ENCODE measurements around the gene DDO.

DDO gene

DNA sequence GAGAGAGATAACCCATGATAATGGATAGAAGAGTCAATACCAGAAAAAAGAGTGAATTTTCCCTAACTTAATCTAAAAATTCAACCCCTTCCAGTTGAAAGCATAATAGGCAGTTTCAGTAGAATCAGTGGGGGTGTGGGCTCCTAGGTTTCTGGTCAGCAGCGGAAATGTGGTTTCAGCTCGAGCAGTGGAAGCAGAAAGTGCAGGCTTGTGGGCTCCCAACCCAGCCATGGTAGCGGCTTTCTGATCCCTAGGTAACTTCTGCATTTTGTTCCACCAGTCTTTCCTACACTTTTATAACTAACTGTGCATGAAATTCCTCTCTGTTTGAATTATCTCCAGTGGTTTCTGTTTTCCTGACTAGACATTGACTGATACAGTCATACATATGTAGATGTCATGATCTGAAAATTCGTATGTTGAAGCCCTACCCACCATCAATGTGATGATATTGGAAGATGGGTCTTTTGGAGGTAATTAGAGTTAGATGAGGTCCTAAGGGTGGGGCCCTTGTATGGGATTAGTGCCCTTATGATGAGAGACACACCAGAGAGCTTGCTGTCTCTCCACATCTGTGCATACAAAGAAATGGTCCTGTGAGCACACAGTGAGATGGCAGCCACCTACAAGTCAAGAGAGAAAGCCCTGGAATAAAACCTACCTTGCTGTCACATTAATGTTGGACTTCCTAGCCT is 6.5 kb upstream of the DDO start:
- DNase-seq: no peak

DNA sequence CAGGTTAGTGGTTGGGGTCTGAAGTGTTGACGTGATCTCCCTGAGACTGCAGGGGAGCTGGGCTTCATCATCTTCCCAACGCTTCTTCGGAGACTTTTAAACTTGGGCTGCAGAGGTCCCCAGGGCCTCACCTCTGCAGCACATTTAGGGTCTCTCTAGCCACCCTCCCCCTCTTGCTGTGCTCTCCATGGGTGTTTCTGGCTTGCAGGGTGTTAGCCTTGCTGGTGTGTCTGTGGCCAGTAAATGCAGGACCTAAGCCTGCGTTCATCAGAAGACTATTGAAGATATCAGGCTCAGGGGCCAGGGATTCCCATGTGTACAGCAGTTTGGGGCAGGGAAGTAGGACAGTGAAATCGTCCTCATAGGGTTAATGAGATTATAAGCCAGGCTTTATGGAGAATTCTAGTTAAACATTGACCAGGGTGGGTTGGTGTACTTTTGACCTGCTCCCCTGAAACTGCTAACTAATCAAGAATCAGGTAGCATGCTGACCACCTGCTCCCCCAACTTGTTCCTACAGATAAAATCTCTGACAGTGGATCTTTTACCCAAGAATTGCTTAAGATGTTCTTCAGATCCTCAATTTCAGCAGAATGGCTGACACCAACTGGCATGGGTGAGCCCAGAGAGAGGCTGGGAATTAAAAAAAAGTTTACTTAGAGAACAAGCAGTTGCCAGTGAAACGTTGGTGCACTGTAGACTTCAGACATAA is 3.8 kb upstream of the DDO start:
- DNase-seq: no peak

DNA sequence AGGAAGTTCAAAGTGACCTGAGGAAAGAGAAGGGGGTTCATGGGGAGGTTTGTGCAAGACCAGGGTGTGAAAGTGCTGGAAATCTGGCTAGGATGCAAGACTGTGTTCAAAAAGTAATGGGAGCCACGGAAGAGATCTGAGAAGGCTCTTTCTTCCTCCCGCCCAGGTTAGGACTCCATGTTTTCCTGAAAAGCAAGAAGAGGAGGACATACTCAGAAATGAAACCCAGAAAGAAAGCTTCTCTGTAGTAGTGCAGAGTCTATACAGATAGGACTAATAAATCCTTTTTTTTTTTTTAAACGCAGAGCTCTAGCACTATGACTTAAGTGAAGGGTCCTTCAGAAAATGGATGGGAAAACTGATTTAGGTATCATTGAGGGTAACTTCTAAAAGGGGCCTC is 3.2 kb upstream of the DDO start:
- DNase-seq: no peak

DNA sequence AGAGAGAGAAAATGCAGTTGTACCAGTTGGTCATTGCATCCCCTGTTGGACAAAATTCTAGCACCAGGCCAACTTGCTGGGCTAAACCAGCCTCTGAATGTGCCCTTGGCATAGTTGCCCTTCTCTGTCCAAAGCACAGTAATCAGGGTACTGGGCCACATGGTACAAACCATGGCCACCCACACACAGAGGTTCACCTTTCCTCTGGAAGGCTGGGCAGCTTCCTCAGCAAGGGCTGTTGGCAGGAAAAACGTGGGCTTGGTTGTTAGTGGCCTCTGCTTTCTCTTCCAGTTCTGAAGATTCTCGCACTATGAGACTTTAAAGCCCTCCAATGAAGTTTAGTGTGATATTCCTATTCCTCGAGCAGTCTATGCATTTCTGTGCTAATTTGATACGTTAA is 706 bp downstream of the DDO start:
- DNase-seq: no peak

DNA sequence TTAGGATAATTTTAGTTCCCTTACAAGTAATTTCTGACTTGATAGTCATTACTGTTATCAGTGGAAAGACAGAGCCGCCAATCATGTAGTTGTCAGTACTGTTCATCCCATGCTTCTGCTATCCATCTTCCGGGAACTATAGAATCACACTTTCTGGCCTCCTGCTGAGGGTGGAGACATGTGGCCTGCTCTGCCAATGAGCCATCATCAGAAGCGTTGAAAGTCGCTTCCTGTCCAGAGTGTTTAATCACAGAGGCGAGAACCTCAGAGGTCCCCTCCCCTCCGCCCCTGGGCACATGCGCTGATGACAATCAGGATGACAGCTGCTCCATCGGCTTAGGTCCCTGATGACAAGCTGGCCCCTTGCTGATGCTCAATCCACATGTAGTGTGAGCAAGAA is 3.0 kb downstream of the DDO start:
- no peak for DNase-seq

DNA sequence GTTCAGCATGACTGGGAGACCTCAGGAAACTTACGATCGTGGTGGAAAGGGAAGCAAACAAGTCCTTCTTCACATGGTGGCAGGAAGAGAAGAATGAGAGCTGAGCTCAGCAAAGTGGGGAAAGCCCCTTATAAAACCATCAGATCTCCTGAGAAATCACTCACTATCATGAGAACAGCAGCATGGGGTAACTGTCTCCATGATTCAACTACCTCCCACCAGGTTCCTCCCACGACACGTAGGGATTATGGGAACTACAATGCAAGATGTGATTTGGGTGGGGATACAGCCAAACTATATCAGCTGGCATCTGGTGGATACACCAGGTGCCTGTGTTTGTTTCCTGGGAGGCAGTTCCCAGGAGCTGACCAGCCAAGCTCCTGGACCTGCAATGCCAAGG is 4.9 kb downstream of the DDO start:
- DNase-seq: peak in 5 of 56 donors; percentile 8 to 46 (median 27)

DNA sequence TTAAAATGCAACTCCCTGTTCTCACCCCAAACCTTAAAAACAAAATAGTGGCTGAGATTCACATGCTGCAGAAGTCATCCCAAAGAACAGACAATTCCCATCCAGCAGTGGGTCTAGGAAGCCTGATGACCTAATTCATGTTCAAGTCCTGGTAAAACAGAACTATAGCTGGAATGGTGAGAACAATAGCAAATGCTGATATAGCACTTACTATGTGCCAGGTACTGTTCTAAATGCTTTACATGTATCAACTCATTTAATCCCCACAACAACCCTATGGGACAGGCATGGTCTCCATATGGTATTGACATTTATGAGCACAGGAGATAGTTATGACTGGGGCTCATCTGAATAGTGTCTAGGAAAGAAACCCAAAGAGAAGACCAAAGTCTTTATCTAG is 5.6 kb downstream of the DDO start:
- no peak for DNase-seq

DNA sequence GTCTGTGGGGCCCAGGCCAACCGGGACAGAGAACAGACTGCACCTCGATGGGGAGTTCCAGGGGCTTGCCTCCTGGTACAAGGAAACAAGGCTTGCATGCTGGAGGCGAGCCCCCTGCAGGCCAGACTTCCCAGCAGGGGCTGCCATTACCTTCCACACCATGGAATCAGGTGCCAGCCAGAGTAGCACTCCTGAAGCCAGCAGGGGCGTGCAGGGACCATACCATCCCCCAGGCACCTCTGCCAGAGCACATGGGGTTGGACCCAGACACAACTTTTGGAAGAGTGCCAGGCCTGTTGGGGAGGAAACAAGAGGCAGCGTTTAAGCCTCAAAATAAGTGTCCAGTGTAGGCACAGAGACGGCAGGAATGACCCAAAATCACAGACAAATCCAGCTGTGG is 6.5 kb downstream of the DDO start:
- DNase-seq: no peak

DNA sequence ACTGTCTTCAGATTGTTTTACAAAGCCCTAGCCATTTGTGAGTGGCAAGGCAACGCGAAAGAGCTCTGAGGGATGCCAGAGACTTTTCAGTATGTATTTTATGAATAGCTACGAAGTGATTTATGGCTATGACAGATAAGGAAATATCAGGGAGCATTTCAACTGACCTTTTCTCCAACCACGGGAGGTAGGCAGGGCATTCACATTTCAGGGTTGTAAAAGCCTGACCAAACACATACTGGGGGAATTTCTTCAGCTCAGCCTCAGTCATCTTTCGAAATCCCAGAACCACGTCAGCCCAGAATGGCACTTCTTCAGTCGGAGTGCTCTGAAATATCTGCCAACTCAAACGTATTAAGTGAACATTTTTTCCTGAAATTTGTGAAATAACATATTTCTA is 10.8 kb downstream of the DDO start:
- DNase-seq: no peak

DNA sequence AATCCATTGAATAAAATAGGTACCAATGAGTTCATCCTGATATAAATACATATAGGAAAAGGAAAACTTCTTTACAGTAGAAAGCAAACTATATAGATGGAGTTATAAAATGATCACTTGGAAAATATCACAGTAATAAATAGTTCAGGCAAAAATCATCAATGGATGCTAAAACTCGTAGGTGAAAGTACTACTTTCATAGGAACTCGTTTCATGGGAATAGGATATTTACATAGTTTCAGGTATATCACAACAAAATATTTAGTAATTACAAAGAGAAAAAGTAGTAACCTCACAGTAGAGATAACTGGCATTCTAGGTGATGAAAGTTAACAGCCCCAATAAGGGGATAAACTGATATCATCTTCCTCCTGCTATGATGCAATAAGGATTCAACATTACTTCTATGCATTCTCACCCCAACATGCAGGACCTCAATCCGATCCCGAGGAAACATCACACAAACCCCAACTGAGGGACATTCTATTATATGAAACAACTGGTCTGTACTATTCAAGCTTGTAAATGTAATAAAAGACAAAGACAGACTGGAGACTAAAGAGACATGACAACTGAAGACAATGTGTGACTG is 13.7 kb downstream of the DDO start:
- no peak for DNase-seq

DNA sequence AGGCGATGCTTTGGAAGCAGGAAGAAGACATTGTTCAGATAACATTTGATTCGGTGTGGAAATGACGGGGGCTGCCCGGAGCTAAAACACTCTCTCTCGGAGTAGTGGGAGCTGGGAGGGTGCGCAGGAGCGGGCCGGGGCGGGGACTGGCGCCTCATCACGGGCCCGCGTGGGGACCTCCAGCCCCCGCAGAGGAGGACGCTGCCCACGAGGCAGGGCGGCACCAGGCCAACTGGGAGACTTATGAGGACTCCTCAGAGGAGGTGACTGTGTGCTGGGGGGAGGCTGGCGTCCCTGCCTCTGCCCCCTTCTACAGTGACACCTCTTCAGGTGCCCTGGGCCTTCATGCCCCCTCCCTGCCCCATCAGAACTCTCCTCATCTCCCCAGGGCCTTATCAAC is 15.2 kb downstream of the DDO start:
- no peak for DNase-seq

DNA sequence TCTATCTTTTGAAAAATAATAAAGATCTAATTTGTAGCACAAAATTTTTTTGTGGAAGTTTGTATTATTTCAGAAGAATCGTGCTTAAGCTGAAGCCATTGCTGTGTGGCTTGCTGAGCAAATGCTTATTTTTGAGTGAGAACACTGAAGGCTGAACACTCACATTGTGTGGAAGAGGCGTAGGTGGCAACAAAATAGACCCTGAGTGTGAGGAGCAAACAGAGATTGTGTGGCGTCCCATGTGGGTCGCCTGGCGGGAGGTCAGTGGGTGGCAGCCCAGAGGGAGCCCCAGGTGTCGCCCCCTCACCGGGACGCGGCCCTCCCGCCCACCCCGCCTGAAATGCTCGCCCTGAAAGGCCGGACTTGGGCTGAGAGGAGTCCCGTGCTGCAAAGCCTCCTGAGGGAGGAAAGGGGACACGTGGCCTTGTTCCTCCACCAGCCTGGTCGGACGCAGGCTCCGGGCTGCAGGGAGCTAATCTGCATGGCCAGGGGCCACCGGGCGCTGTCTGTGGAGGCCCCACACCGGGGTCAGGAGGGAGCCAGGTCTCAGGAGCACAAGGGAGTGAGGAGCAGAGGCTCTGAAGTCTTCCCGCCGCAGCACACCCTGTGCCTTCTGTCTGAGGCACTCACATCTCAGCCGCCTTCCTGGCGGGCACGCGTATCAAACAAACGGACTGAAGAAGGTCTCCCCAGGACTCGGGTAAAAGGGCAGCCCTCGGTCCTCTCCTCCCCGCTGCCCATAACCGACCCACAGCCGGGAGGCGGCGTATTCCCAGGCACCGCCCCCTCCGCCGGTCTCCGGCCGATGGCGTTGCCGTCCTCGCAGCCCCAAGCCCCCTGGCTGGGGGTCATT is 15.9 kb downstream of the DDO start:
- DNase-seq: no peak

DNA sequence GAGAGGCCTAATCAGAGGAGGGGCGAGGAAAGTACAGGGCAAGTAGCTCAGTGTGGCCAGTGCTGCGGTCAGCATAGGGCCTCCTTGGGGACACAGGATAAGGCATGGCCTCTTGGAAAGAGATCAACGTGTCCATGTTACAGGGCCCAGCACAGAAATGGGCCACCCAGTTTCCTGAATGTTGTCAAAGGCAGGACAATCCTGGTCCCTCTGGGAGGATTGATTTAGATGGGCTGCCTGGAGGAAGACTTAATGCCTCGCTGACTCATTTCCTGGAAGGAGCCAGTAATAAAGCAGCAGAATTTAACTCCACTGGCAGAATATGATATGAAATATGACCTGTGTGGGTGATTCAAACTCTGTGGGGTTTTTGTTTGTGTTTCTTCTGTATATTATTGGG is 16.6 kb downstream of the DDO start:
- DNase-seq: no peak

DNA sequence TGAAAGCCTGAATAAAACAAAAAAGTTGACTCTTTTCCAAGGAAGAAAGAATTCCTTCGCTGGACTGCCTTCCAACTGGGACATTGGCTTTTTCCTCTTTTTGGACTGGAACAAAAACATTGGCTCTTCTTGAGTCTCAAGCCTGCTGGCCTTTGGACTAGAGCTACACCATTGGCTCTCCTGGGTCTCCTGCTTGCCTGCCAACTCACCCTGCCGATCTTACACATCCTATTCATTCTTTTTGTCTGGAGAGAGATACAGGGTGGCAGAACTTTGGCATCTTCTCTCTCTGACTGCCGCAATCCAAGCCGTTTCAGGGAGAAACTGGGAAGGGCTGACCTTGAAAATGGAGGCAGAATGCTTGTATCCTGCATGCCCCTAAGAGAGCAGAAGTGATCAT is 20.2 kb downstream of the DDO start:
- DNase-seq: peak in 7 of 56 donors; percentile 7 to 47 (median 24)

DNA sequence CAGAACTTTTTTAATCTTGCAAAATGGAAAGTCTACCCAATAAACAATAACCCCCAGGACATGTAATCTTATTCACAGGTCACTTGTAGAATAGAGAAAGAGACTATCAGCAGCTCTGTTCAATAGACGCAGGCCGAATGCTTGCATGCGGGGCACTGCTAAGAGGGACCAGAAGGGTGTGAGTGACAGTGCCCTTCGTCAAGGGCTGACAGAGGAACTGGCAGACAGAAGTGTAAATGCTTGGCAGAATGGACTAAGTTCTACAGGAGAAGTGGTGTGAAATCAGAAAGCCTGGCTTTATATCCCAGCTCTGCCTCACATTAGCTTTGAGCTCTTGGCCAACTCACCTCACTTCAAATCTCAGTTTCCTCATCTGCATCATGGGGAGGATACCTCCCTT is 21.0 kb downstream of the DDO start:
- DNase-seq: no peak

DNA sequence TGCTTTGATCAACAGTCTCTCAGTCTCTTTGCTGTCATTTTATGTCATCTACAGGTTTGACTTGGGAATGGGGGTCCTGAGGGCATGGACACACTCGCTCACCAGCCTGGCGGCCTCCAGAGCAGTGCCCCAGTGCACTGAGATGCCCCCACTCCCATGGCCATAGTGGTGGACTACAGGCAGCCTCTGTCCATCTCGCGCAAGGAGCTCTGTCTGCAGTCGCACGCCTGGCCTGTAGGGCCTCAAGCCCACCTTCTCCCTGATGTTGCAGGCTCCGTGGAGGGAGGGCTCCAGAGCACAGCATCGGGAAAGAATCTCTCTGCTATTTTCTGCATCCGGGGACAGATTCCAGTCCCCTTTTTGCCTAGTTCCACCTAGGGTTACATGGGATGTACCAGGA is 22.6 kb downstream of the DDO start:
- DNase-seq: no peak

DNA sequence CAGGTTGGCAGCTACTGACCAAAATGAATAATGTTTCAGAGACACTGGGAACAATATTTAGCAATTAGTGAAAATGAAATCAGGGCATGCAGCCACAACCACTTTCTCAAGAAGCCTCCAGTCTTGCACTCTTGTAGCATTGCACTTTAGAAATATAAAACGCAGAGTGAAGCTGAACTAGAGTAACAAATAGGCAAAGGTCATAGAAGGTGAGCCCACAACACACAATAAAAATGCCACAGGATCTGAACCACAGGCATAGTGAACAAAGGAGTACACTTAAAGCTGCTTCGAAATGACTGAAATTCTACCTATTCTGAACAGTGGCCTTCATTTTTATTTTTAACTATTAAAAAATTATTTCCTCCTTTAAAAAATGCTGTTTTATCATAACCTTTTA is 25.0 kb downstream of the DDO start:
- no peak for DNase-seq

DNA sequence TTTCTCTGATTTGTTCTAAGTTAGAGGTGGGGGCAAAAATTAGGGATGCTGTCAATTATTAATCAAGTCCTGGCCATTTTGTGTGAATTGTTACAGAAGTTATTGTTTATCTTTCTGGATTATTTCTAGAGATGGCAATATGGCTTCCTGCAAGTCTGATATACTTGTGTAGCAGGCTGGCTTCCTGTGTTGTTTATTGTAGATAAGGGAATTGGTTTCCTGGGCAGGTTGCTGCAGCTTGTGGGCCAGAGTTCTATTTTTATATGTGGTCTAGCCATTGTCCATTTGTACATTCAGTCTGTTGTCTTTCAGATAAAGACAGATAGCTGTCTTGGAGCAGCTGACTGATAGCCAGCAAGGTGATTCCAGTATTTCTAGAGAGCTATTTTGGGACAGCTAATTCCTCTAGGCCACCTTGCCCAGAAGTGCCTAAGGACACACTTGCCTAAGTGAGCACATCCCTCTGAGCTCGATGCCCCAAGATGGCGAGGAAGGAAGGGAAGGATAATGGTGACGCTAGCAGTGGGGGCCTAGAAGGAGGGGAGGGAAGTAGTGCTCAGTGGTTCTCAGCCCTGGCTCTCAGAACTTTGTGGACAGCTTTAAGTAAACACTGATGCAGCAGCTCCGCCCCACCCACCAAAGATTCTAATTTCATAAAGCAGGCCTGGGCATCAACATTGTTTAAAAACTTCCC is 25.5 kb downstream of the DDO start:
- DNase-seq: no peak

DNA sequence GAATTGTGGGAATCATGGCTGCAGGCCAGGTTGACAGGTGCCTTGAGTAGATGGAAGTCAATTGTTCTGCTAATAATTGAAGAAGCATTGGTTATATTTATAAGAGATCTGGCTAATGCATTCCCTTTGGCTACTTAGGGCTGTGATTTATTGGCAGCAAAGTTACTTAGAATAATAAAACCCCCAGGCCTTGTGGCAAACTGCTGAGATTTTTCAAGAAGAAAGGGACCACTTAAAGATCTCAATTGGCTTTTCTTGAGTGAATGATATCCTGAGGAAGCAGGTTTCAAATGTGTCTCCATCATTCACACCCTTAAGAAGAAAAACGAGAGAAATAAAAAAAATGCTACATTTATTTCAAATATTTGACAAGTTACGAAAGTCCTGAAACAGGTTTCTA is 27.4 kb downstream of the DDO start:
- no peak for DNase-seq

DNA sequence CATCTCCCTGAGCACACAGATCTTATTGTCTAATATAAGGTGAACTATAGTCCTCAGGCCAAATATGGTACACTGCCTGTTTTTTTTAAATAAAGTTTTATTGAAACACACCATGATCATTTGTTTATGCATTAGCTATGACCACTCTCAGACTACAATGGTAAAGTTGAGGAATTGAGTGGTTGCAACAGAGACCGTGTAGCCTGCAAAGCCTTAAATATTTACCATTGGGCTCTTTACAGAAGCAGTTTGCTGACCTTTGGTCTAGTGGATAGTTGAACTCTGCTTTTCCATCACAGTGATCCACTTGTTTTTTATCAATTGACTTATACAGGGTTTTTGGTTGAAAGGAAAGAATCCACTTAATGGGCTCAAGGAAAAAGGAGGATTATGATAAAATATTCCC is 29.9 kb downstream of the DDO start:
- no peak for DNase-seq

DNA sequence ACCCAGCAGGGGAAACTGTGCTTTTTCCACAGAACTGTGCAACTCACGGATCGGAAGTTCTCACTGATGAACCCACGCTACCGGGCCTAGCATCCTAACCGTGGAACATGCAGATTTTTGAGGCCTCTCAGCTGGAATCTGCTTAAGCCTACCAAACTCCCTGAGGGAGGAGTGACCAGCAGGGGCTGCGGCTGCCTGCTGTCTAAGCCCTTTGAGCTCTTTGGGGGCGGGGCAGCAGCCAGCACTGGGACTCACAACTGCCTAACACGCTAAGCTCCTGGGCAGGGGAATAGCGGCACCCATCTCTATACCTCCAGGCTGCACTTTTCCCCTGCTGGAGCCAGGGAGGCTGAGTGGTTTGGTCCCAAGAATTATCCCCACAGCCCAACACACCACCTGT is 36.8 kb downstream of the DDO start:
- no peak for DNase-seq

DNA sequence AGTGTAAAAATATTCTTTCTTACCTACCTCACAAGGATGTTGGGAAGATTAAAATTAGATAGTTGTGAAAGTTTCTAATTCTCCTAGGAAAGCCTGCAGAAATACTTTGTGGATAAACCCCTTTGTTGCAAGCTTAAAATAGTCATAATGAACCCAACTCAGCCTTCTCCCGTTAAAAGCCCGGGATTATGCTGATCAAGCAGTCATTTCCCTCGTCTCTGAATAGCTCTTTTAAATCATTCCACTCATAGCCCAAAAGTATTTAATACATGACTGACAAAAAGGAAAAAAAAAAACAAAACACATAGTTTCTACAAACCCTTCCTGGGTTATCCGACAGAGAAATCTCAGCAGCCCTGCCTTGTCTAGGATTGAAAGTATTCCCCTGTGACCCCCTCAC is 46.3 kb downstream of the DDO start:
- no peak for DNase-seq
